Activated T-cell treated with anti-CD3 and anti-CD28 coated beads, Interleukin-2, amount 50 U/mL, for 1 hour (primary cell): Measurements from ENCODE around the gene CTIF.
A peak's percentile ranks its signal among the peaks of the same experiment; 100 is the strongest.

ENCODE experiments used
- DNase-seq: peaks from one replicate; pipeline ENCODE4 v3.0.0-alpha.2; 2020

The CTIF gene

GRCh38 chr18:48842259-48843061, 303.6 kb downstream of the CTIF start:
- DNase-seq = peak; percentile 48

GRCh38 chr18:48843162-48843561, 304.3 kb downstream of the CTIF start:
- DNase-seq = no peak

GRCh38 chr18:48843596-48843995, 304.8 kb downstream of the CTIF start:
- no peak for DNase-seq

GRCh38 chr18:48844271-48844670, 305.4 kb downstream of the CTIF start:
- DNase-seq = no peak

GRCh38 chr18:48845174-48845573, 306.3 kb downstream of the CTIF start:
- no peak for DNase-seq

- DNase-seq = no peak
Observed at GRCh38 chr18:48846423-48846932, 307.6 kb downstream of the CTIF start.

- DNase-seq = no peak
Observed at GRCh38 chr18:48847807-48848486, 309.1 kb downstream of the CTIF start.

- DNase-seq = no peak
Observed at GRCh38 chr18:48848641-48849143, 309.9 kb downstream of the CTIF start.

- DNase-seq = no peak
Observed at GRCh38 chr18:48850822-48851598, 312.2 kb downstream of the CTIF start.

GRCh38 chr18:48851599-48851960, 312.7 kb downstream of the CTIF start:
- no peak for DNase-seq

GRCh38 chr18:48852292-48852691, 313.5 kb downstream of the CTIF start:
- DNase-seq = no peak

GRCh38 chr18:48852794-48853193, 314.0 kb downstream of the CTIF start:
- DNase-seq = no peak

- no peak for DNase-seq
Observed at GRCh38 chr18:48853588-48853987, 314.8 kb downstream of the CTIF start.

GRCh38 chr18:48854780-48855179, 315.9 kb downstream of the CTIF start:
- DNase-seq = no peak

GRCh38 chr18:48855422-48856377, 316.9 kb downstream of the CTIF start:
- DNase-seq = no peak

- no peak for DNase-seq
Observed at GRCh38 chr18:48857023-48857694, 318.3 kb downstream of the CTIF start.

GRCh38 chr18:48858676-48859075, 319.8 kb downstream of the CTIF start:
- no peak for DNase-seq

- no peak for DNase-seq
Observed at GRCh38 chr18:48859311-48860268, 320.8 kb downstream of the CTIF start.

GRCh38 chr18:48860269-48861180, 321.7 kb downstream of the CTIF start:
- no peak for DNase-seq
